ENCODE measurements around the gene RMC1.
"Not testable (repeated sequence)": the region's sequence is repeated elsewhere in the genome, so short reads cannot be mapped to it uniquely, and the experiment has no call there.

RMC1 gene

GRCh38 chr18:23503038-23503962 is at the start of gene RMC1:
Gene RMC1 (plus strand): TSS chr18:23503511. CDS start chr18:23503619, 108 bp downstream.
- FAIRE-seq: no peak

DNA sequence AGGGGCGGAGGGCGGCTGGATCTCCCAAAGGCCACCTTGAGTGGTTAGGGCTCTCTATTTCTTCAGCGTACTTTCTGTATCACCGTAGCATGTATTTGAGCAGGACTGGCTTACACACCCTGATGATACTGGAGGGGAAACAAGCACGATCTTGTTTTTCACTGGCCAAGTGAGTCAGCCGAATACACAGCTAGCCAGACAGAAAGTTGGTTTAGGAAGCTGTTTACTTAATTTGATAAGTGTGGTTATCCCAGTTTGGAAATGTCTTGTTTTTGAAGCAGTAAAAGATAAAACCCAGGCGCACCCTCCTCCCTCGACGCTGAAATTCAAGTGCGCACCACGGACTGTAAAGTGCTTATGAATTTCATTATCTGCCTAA is 49.6 kb upstream of the RMC1 start:
- no peak for FAIRE-seq

GRCh38 chr18:23456835-23457234 is 46.5 kb upstream of the RMC1 start:
- FAIRE-seq: no peak

GRCh38 chr18:23458830-23459529 is 44.3 kb upstream of the RMC1 start:
- no peak for FAIRE-seq

DNA sequence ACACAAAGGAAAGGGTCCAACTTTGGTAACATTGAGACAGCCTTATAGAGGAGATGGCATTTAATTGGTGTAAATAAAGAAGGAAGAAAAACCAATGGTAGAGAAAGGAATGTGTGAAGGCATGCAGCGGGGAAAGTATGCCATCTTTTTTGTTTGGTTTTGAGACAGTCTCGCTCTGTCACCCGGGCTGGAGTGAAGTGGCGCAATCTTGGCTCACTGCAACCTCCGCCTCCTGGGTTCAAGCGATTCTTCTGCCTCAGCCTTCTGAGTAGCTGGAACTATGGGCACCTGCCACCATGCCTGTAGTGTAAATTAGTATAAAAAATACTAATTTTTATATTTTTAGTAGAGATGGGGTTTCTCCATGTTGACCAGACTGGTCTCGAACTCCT is 43.8 kb upstream of the RMC1 start:
- FAIRE-seq: no peak

DNA sequence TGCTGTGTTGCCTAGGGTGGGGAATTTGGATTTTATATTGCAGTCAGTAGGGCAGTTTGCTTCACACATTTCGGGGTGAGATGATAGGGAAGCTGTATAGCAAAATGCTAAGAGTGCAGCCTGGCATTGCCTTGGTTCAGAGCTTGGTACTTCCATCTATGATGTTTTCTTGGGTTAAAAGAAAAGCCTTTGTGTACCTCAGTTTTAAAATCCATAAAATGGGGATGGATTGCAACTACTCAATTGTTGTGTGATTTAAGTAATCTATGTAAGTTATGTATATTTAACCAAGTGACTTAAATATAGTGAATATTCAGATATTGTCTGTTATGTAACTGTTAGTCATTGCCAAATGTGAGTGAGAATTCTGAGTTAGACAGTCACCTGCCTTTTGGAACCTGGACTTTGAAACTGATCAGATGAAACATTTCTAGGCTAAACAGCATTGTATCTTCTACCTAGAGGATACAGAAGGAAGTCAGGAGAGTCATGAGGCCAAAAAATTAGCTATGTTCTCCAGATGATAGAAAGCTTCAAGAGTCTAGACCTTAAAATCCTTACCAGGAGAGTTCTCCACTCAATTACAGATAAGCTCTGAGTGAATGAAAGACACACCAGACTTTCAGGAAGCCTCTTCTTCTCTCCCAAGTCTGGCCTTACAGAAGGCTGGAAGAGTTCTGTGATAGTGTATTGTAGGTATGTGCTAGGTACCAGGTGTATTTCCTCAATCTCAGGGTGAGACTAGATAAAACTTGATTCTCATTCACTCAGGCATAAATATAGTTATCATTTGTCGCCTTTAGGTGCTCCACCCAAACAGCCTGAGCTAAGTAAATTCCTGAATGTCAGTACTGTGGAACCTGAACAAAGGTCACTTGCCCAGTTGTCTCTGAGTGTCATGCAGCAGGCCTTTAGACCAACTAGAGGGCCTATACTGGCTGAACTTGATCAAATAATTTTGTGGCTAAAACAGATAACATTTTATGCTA is 42.7 kb upstream of the RMC1 start:
- FAIRE-seq: no peak

DNA sequence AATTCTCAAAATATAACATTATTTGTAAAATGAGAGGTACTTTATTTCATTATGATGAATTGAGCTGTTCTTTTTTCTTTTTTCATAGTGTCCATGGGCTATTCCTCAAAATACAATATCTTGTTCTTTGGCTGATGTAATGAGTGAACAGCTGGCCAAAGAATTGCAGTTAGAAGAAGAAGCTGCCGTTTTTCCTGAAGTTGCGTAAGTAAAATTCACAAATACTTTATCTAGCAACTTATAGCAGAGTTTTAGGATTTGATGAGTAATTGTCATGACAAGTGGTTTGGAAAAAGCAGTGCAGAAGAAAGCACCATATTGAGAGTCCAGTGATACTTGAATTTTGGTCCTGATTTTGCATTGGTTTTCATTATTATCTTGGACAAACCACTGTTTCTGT is 40.4 kb upstream of the RMC1 start:
- FAIRE-seq: no peak

- no peak for FAIRE-seq
These were observed 34.4 kb upstream of the RMC1 start for GRCh38 chr18:23468753-23469459.

DNA sequence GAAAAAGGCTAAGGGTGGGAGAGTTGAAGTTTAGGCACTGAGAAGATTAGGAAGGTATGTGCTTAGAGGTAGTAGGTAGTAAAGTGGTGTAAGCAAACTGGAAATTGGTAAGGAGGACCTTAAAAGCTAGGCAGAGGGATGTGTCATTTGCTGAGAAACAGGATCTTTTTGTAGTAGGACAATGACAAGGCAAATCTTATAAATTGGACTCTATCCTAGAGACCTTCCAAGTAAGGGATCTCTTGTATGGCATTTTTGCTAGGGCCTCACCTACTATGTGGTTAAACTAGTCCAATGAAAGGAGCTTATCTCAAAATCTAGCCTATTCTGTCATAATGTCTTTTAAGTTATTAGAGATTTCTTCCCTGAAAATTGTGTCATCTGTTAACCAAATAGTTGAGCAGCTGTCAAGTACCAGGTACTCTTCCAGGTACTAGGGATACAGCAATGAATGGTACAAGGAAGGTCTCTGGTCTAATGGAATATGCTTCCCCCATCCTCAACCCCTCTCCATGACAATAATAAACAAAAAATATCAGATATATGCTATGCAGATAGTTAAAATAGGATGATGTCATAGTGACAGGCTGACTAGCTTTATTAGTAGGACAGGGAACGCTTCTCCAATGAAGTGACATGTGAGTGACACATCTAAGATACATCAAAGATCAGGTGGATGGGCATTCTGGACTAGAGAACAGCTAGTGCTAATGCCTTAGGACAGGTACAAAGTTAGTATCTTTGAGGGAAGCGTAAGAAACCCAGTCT is 32.5 kb upstream of the RMC1 start:
- FAIRE-seq: no peak

DNA sequence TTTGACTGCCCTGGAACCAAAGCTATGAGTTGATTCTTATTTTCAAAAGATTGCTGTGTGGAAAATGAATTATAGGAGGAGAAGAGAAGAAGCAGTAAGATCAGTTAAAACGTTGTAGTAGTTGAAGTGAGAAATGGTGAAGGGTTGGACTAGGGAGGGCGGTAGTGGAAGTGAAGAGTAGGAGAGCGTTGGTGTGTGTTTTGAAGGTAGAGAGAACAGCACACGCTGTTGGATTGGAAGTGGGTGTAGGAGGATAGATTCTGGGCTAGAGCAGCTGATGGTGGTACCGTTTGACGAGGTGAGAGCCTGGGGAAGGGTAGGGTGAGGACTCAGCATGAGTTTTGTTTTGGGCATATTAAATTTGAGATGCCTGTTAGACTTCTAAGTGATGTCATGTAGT is 31.8 kb upstream of the RMC1 start:
- FAIRE-seq: no peak

DNA sequence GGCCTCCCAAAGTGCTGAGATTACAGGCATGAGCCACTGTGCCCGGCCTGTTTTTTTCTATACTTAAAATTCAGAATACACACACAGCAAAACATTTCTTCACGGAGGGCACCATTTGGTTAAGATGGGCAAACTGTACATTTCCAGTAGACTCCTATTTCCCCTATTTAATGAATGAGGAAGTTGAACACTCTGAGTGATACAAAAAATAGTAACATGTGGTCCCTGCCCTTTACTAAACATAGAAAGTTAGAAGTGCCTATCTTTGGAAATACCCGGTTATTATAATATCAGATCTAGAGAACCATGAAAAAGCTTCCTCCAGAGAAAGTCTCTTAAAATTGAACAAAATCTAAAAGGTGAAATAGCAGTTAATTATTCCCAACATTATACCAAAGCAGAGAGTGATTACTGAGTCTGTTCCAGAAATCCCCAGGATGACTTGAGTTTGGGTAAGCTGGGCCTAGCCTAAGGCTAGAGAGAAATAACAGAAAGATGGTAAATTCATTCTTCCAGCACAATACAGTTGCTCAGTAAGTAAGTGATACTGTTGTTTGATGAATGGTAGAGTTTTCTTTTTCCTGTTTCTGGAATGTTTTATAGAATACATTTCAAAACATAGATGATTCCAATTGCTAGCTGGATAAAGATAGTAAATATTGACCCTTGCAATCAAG is 23.3 kb upstream of the RMC1 start:
- FAIRE-seq: no peak

- FAIRE-seq: no peak
These were observed 18.6 kb upstream of the RMC1 start for GRCh38 chr18:23484561-23485182.

DNA sequence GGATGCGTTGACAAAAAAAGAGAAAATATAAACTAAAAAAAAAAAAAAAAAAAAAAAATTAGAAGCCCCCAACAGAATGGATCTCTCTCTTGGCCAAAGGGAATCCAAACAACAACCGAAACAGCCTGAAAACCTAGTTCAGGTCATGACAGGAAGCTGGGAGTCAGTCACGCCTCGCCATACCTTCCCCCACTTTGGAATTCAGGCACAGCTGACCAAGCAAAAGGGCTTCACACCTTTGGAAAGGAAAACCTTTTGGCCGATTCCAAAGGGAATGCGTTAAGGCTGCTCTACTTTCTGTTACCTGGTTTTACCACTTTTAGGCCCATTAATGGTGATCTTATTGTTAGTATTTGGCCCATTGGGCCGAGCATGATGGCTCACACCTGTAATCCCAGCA is 17.9 kb upstream of the RMC1 start:
- no peak for FAIRE-seq

GRCh38 chr18:23487738-23488570 is 15.4 kb upstream of the RMC1 start:
- FAIRE-seq: peak; percentile 77

GRCh38 chr18:23489586-23489985 is 13.7 kb upstream of the RMC1 start:
- not testable (repeated sequence) for FAIRE-seq

- no peak for FAIRE-seq
These were observed 9.7 kb upstream of the RMC1 start for GRCh38 chr18:23493654-23494053.

GRCh38 chr18:23494992-23495391 is 8.3 kb upstream of the RMC1 start:
- FAIRE-seq: no peak

- no peak for FAIRE-seq
These were observed 7.4 kb upstream of the RMC1 start for GRCh38 chr18:23495723-23496440.

GRCh38 chr18:23498117-23498516 is 5.2 kb upstream of the RMC1 start:
- no peak for FAIRE-seq

Data from endometrium (tissue), 2 donors.